ENCODE data around the gene FBXW9. TPM values are rescaled to one million over a fixed set of nuclear protein-coding genes. Genes with fewer than 3 reads are reported as not detected.

FBXW9 gene
- polyA plus RNA-seq (2012; ENCODE audit: insufficient read depth, insufficient read length, low read depth), result 15.0 TPM

GRCh38 chr19:12696366-12697335 is at the start of gene FBXW9:
Gene FBXW9, minus strand, starts transcription at chr19:12696631. Its CDS starts 50 bp downstream, at chr19:12696581.
- H3K9me3 ChIP-seq, result no peaks in the 10 kb centered on the region
- H3K4me1 ChIP-seq, result no peaks in the 10 kb centered on the region
- no peaks in the 10 kb centered on the region for H3K27me3 ChIP-seq
- no peak for TF ChIP-seq CTCF (IDR thresholded peaks at IDR 0.05; ENCODE audit: low read depth, low read length)
- peaks cover 31% of the 10 kb centered on the region for H3K36me3 ChIP-seq
- DNase-seq, result peak; percentile 96
- peak within 1 kb of the TSS; percentile 92 for H3K4me3 ChIP-seq (ENCODE audit: low read depth, low read length)

- TF ChIP-seq CTCF (IDR thresholded peaks at IDR 0.05; ENCODE audit: low read depth, low read length), result no peak
- no peaks in the 10 kb centered on the region for H3K9me3 ChIP-seq
- H3K27me3 ChIP-seq, result peaks cover 10% of the 10 kb centered on the region
- DNase-seq, result no peak
- peaks cover 28% of the 10 kb centered on the region for H3K36me3 ChIP-seq
- no peaks in the 10 kb centered on the region for H3K4me1 ChIP-seq
- H3K4me3 ChIP-seq (ENCODE audit: low read depth, low read length), result no peak overlapping the region
Observed at GRCh38 chr19:12745166-12745897, 48.9 kb upstream of the FBXW9 start.

- no peaks in the 10 kb centered on the region; the same call in 1 of the 2 replicates for H3K4me1 ChIP-seq
- H3K9me3 ChIP-seq, result no peaks in the 10 kb centered on the region
- peaks cover 19% of the 10 kb centered on the region for H3K36me3 ChIP-seq
- peak overlapping the region; percentile 88 for H3K4me3 ChIP-seq (ENCODE audit: low read depth, low read length)
- DNase-seq, result no peak
- TF ChIP-seq CTCF (IDR thresholded peaks at IDR 0.05; ENCODE audit: low read depth, low read length), result no peak
- no peaks in the 10 kb centered on the region for H3K27me3 ChIP-seq
Observed at GRCh38 chr19:12737835-12738351, 41.5 kb upstream of the FBXW9 start.

GRCh38 chr19:12736995-12737834 is 40.8 kb upstream of the FBXW9 start, which contains the start of gene GET3:
Gene GET3, plus strand, starts transcription at chr19:12737497. Its CDS starts 9 bp downstream, at chr19:12737506.
- DNase-seq, result peak; percentile 95
- Histone ChIP-seq H3K4me3 (ENCODE audit: low read depth, low read length) (peak within 1 kb of the TSS; percentile 88), H3K9me3 (no peaks in the 10 kb centered on the region), H3K36me3 (peaks cover 21% of the 10 kb centered on the region), H3K27me3 (no peaks in the 10 kb centered on the region), H3K4me1 (no peaks in the 10 kb centered on the region; the same call in 1 of the 2 replicates)
- no peak for TF ChIP-seq CTCF (IDR thresholded peaks at IDR 0.05; ENCODE audit: low read depth, low read length)

- Histone ChIP-seq H3K27me3 (no peaks in the 10 kb centered on the region), H3K4me3 (ENCODE audit: low read depth, low read length) (peak overlapping the region; percentile 99), H3K36me3 (peaks cover 39% of the 10 kb centered on the region), H3K4me1 (no peaks in the 10 kb centered on the region; the same call in 1 of the 2 replicates), H3K9me3 (no peaks in the 10 kb centered on the region)
- peak; percentile 59 for TF ChIP-seq CTCF (IDR thresholded peaks at IDR 0.05; ENCODE audit: low read depth, low read length)
- DNase-seq, result peak; percentile 51
Observed at GRCh38 chr19:12733369-12734214, 37.2 kb upstream of the FBXW9 start.
